IMR-90 (cell line): Measurements from ENCODE around the gene WDR6. TPM values are rescaled to one million over a fixed set of nuclear protein-coding genes. Genes with fewer than 3 reads are reported as not detected.

Source experiments
- CTCF ChIP-seq: conservative IDR thresholded peaks from 2 replicates; pipeline ENCODE4 v1.5.1; 2012; ENCODE audit warnings: mild to moderate bottlenecking, low read depth, low read length, improper control_type of control experiment
- USF2 ChIP-seq: fragments of 150-350 bp; IDR thresholded peaks from 2 replicates; pipeline ENCODE4 v1.6.1; 2017; ENCODE audit warnings: mild to moderate bottlenecking, antibody characterized with exemption, low read length, low read depth
- polyA plus RNA-seq, 3 experiments: library from polyadenylated mRNA; depleted of rRNA; stranded (reverse); fragments of >200 nt; gene quantifications; 2 replicates each; pipeline ENCODE4 v1.2.3, GENCODE V29; 2012; ENCODE audit warnings: low replicate concordance in 1 of 3
- total RNA-seq: library from RNA; depleted of rRNA; stranded (reverse); fragments of >200 nt; gene quantifications from 2 replicates; pipeline ENCODE4 v1.2.3, GENCODE V29; 2012

WDR6 gene
- total and polyA plus RNA-seq, 2 of the 4 experiments (the other 2 are of a cell fraction), result 60.9 to 160 TPM

- TF ChIP-seq USF2, result peak; percentile 99
- peak; percentile 36 for TF ChIP-seq CTCF
Measured at GRCh38 chr3:49007068-49007770, at the start of gene WDR6 (continued).
